Muscle of back (tissue), 11 donors: ENCODE data around the gene NRP2. TPM values are rescaled to one million over a fixed set of nuclear protein-coding genes. Genes with fewer than 3 reads are reported as not detected.

Experiments used
- DNase-seq, 3 donors: peaks; one replicate each; pipeline versions ENCODE4 v3.0.0 to v3.0.0-alpha.2; 2013
- polyA plus RNA-seq, 10 donors: library from polyadenylated mRNA; unstranded; fragments of 120-200 nt; gene quantifications; one replicate each; pipeline ENCODE4 v1.2.1, GENCODE V29; 2013; ENCODE audit not compliant: insufficient read length in 10 of 10

Gene NRP2
- polyA plus RNA-seq, 10 donors = 12.9 to 31.7 (median 20.8) TPM

DNA sequence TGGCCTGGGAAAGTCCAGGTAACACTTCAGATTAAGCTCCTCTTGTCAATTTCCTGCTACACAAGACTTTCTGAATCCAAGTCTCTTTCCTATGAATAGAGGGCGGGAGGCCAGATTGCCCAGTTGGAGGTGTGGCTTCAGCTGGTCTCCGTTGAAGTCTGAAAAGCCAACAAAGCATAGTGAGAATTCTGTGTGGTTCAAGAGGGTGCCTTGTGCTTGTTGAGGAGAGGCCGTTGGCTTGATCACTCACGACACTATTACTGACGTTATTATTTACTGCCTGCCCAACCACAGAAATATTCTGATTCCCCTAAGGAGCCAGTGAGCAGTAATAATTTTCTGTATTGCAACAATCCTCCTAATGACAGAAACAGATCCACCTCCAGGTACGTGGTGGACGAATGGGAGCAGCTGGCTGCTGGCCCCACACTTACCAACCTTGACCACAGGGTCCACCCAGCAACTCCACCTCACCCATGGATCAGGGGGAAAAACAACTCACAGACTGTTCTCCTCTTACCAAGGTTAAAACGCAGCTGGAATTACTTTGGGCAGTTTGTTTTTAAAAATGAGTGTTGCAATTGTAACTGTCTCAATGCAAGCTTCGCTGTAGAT is 21.9 kb downstream of the NRP2 start:
- no peak for DNase-seq

DNA sequence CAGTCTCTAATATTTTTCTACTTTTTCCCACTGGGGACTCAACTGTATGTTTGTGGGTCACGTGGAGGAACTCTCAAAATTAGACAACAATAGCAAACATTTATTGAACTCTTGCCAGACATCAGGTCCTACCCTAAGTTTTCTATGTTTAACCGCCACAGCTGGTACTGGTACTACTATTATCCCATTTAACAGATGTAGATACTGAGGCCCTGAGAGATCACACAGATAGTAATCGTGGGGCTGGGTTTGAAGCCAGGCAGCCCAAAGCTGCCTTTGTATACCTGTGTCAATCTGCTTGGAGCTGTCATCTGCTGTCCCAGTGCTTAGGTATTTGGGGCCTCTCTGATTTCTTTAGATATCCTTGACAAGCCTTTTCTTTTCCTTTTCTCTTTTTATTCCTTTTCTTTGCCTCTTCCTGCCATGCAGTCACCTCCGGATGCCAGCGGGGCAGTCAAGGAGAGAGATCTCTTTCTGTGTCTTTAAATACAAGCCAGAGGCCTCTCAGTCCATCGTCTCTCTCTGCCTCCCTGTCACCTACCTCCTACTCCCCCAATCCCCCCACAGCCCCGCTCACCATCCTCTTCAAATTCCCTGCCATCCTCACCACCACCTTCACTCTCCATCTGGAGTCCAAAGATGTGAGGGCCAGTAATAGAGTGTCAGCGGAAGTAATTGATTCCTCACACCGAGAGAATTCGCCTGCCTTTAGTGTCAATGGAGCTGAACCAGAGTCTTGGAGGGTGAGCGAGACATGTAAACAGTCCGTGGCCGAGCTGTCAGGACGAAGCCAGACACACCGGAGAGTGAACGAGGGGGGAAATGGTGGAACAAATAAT is 23.4 kb downstream of the NRP2 start:
- DNase-seq = no peak

- peak; percentile 54 to 85 (median 81) for DNase-seq
Measured at GRCh38 chr2:205706769-205707381, 24.6 kb downstream of the NRP2 start.

DNA sequence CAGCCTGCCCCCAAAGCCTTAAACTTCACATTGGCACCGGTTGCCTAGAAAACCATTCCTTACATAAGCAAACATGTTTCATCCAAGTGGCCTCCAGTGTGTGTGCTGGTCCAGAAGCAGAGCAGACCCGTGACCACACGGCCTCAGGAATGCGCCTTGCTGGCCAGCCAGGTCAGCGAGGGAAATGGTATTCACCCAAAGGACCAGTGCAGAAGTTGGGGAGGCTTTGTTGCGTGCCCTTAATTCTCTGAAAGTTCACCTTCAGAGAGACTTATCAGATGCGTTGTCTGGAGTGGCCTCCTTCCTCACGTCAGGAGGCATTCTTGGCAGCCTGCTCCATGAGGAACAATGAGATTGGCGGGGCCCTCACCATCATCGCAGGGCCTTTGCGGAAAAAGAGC is 25.9 kb downstream of the NRP2 start:
- DNase-seq = no peak

- no peak for DNase-seq
Measured at GRCh38 chr2:205709319-205709718, 27.0 kb downstream of the NRP2 start.

DNA sequence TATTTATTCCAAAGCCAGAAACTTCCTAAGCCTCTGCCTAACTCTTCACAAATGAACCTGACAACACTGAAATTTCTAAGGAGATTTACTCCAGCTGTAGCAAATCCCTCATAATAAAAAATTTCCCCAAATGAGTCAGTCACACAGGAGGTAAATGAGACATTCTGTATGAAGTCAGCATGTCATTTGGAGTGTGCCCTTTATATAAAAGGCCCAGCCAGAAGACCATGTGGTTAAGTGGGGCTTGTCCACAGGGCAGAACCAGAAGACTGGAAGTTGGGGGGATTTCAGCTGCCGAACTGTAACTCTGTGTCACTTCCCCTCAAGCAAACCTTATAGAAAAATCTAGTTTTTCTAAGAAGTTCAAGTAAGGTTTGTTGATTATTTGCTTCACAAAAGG is 30.2 kb downstream of the NRP2 start:
- no peak for DNase-seq

GRCh38 chr2:205713086-205713485 is 30.8 kb downstream of the NRP2 start:
- no peak for DNase-seq

DNA sequence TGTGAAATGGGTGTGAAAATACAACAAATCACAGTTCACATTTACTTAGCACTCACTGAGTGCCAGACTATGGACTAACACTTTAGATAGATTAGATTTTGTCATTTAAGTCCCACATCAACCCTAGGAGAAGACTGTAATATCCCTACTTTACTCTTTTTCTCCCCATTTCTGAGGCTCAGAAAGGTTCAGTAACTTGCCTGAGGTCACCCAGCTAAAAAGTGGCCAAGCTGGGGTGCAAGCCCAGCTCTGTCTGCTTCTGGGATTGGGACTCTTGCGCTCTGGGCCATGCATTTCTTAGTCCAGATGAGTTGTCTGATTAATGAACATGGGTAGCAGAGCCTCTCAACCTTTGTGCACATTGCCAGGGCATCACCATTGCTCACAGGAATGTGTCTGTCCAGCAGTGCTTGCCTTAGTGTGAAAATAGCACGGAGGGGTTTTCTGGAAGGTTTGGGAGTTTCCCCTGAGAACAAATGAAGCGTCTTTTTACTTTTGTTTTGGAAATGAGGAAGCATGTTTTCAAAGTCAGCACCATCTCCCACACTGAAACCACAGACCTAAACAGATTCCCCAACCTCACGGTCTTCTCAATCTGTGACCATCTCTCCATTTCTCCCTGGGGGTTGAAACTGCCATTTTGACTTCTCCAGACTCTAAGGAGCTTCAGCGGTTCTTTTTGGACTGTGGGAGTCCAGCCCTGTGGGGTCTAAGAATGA is 31.9 kb downstream of the NRP2 start:
- DNase-seq = no peak

GRCh38 chr2:205714789-205715720 is 32.8 kb downstream of the NRP2 start:
- DNase-seq = no peak

- DNase-seq = no peak
Measured at GRCh38 chr2:205715831-205716525, 33.7 kb downstream of the NRP2 start.

GRCh38 chr2:205717175-205717846 is 35.0 kb downstream of the NRP2 start:
- no peak for DNase-seq

- no peak for DNase-seq
Measured at GRCh38 chr2:205717999-205718398, 35.7 kb downstream of the NRP2 start.

GRCh38 chr2:205719847-205720246 is 37.5 kb downstream of the NRP2 start:
- no peak for DNase-seq

GRCh38 chr2:205720451-205720902 is 38.2 kb downstream of the NRP2 start:
- DNase-seq = no peak

- no peak for DNase-seq
Measured at GRCh38 chr2:205721057-205721449, 38.8 kb downstream of the NRP2 start.

GRCh38 chr2:205722283-205722918 is 40.1 kb downstream of the NRP2 start:
- no peak for DNase-seq

GRCh38 chr2:205723179-205723578 is 40.9 kb downstream of the NRP2 start:
- DNase-seq = no peak

- no peak for DNase-seq
Measured at GRCh38 chr2:205725059-205725458, 42.8 kb downstream of the NRP2 start.

GRCh38 chr2:205726506-205726905 is 44.2 kb downstream of the NRP2 start:
- DNase-seq = no peak
